Activated CD4-positive, CD25-positive, alpha-beta regulatory T cell treated with anti-CD3 and anti-CD28 coated beads, Interleukin-2, amount 50 U/mL, for 16 hours (primary cell): ENCODE measurements around the gene MSMO1.
A peak's percentile ranks its signal among the peaks of the same experiment; 100 is the strongest.
"Not testable (repeated sequence)": the region's sequence is repeated elsewhere in the genome, so short reads cannot be mapped to it uniquely, and the experiment has no call there.

ENCODE experiments used
- DNase-seq: peaks from one replicate; pipeline ENCODE4 v3.0.0-alpha.2; 2020; ENCODE audit warnings: low read depth, low spot score

The MSMO1 gene

DNA sequence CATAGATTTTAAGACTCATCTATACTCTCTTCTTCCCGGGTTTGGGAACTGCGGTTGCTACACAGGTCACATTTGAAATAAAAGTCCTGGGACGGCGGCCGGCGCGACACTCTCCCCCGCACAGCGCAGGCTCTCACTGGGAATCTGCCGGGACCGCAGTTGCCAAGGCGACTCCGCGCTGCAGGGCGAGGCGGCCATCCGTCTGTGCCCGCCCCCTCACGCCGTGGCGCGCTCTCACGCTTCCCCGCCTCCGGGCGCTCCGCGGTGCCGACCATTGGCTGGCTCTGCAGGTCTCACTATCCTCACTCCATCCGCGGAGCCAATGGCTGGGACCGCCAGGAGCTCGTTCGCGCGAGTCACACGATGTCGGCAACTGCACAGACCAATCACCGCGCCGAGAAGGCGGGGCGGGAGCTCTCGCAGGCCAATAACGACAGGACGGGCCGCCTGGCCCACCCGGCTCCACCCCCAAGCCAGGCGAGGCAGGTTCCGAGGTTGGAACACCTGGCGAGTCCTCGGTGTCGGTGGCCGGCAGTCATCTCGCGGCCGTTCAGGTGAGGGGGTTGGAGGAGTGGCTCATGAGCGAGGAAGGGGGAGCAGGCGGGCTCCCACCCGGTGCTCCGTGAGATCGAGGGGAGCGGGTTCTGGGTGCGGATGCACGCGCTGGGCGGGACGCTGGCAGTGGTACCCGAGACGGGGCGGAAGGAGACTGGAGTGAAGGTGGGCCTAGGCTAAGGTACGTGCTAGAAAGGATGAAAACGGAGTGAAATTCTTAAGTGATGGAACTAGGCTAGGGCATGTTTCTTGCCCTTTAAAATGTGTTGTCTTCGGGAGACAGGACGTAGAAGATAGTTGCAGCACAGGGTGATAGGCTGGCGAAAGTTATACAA, at the start of gene MSMO1:
TSS of gene MSMO1 (plus strand) at position 459 of the 890 bp plus-strand sequence. CDS start 5,702 bp downstream, outside the sequence.
- peak; percentile 98 for DNase-seq

DNA sequence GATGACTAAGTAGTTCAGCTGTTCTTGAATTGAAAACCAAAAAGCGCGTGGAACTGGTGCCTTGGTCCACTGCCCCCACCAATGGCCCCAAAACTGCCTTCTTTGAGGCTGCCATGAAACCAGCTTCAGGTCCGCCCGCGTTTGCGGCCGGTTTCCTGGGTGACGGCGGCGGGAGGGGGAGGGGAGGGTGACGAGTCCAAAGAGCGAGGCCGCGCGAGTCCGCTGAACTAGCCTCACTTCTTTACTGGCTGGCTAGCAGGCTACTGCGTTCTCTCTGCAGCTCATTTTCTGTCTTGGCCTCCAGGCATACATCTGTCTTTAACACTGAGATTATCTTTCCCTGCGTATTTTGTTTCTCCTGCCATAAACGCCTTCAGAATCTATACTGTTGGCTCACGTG, 47.9 kb upstream of the MSMO1 start:
- DNase-seq, result not testable (repeated sequence)

DNA sequence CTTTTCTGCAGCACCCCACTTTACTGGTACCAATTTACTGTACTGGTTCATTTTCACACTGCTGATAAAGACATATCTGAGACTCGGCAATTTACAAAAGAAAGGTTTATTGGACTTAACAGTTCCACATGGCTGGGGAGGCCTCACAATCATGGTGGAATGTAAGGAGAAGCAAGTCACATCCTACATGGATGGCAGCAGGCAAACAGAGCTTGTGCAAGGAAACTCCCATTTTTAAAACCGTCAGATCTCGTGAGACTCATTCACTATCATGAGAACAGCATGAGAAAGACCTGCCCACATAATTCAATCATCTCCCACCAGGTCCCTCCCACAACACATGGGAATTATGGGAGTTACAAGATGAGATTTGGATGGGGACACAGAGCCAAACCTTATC, 42.8 kb upstream of the MSMO1 start:
- DNase-seq, result not testable (repeated sequence)

DNA sequence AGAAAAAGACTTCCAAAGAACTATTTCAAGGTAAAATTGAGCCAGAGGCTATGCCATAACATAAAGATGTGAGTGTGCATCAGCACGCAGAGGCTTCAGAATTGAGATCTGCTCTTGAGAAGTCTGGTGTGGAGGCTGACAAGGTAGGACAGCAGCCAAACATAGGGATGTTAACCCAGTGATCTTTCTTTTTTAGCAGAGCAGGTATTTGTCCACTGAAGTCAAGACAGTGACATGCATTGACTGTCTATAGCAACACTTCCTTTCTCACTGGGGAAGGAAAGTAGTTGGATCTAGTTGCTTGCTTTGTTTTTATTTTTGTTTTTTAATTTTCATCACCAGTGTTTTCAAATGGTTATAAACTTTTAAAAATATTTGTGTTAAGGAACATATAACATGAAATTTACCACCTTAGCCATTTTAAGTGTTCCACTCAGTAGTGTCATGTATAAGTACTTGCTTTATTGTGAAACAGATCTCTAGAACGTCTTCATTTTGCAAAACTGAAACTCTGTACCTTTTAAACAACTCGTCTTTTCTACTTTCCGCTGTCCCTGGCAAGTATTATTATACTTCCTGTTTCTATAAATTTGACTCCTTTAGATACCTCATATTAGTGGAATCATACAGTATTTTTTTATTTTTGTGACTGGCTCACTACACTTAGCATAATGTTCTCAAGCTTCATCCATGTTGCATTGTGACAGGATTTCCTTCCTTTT, 40.7 kb upstream of the MSMO1 start:
- DNase-seq, result not testable (repeated sequence)

DNA sequence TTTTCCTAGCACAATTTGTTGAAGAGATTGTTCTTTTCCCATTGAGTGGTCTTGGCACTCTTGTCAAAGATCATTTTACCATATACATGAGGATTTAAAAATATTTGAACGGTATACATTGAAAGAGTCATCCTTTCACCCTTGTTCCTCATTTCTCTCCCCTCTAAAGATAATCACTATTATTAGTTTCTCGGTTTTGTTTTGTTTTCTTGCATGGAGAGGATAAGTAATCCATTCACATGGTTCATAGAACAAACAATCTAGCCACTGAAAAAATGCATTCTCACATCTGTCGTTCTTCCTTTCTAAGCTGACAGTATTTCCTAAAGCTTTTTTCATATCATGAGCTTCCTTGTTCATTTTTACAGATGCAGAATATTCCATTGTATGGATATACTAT, 39.2 kb upstream of the MSMO1 start:
- DNase-seq, result no peak

DNA sequence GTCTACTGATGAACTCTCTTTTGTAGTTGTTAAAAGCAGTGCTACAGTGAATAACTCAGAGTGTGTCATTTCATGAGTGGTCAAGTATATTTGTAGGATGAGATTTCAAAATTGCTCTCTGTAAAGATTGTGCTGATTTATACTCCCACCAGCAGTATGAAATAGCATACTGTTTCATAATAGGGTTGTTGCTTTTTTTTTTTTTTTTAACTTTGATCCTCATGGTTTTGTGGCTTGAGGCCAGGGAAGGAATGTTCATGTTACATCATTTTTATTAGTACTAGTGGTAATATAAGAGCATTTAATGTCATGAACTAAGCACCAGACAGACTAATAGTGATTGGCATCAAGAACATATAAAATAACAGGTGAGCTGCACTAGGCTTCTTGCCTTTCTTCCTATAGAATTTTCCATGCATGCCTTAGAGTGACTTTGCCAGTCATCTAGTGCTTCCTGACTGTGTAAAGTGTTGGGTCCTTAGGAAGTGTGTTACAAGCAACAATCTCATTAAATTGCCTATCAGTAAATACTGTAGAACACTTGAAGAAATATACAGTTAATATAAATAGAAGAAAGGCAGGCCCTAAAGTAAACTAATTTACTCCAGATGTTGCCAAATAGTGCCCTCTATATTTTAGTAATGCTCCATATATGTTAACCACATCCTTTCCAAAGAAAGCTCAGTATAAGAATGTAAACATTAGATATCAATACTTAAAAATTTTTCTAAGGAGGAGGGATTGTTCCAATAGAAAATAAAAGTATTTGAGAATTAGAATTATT, 38.6 kb upstream of the MSMO1 start:
- no peak for DNase-seq

DNA sequence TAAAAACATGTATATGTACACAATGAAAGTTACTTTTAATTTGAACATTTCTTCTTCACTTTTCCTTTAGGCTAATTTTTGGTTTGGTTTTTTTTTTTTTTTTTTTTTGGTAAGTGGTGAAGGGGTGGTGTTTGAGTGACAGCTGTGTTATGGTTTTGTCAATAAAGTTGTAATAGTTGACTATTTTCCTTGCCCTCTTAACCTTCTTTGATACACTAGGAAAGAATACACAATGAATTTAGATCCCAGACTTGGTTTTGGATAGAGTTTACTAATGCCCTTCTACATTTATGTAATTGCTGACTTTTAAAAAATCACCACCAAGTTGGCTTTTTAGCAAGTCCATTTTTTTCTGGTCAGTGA, 38.1 kb upstream of the MSMO1 start:
- no peak for DNase-seq

DNA sequence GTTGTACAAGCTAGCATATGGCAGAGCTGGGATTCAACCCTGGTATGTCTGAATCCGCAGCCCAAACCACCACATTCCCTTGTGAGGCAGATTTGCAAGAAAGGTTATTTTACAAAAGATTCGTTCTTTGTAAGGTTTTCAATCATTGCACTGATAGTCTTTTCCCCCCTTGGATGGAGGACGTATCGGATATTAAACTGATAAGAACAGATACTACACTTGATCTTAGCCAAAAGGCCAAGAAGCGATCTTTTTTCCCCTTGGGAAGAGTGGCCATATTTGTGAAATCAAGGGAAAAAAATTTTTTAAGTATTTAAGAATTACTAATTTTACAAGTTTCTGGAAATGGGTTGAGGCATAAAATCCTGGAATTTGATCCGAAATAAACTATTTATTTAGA, 34.4 kb upstream of the MSMO1 start:
- DNase-seq, result no peak

DNA sequence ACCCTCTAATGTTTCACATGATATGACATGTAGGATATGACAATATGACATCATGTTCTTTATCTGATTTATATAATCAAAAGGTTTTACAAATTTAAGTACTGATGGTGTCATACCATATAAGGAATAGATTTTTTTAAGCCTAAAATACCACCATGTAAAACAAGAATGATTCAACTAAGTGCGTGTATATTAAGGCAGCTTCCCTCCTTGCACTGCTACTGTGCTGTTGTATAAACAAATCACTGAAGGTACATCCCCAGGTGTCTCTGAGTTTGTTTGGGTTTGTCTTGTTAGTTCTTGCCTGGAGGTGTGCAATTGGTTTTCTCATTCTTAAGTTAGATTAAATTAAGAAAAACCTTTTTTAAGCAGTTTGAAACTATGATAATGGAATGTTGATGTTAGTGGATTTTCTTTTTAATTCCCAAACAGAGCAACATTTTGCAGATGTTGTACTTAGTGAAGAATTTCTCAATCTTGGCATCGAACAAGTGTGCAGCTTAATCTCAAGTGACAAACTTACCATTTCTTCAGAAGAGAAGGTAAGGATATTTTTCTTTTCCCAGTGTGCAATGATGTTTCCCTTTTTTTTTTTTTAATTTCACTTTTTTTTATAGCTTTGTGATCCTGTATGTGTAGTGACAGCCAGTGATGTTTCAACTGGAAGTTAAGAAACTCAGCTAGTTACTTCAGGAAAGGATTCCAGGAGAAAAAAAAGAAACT, 33.4 kb upstream of the MSMO1 start:
- DNase-seq, result no peak

DNA sequence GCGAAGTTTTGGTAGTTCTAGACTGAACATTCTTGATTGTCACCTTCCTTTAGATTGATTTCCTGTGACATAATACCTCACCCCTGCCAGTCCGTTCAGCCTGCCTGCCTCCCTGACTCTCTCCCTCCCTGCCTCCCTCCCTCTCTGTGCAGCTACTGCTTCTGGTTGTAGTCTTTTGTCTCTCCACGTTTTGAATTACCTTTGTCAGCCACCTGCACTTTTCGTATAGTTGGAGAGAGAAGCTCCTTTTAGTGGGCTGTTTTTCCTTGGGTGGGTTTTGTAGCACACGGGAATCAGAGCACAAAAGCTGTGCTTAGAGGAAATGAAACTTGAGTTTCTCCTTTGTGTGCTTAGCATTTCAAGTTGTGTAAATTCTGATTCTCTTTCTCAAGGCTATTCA, 32.6 kb upstream of the MSMO1 start:
- no peak for DNase-seq

DNA sequence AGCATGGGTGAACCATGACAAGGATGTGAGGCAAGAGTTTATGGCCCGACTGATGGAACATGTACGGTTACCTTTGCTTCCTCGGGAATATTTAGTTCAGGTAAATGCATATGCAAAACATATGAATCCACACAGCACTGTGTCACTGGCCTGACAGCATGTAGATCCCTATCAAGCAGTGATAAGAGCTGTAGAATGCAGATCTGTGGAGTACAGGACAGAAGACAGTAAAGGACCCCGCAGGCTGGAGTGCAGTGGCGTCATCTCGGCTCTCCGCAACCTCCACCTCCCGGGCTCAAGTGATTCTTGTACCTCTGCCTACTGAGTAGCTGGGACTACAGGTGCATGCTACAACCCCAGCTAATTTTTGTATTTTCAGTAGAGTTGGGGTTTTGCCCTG, 29.8 kb upstream of the MSMO1 start:
- DNase-seq, result no peak

DNA sequence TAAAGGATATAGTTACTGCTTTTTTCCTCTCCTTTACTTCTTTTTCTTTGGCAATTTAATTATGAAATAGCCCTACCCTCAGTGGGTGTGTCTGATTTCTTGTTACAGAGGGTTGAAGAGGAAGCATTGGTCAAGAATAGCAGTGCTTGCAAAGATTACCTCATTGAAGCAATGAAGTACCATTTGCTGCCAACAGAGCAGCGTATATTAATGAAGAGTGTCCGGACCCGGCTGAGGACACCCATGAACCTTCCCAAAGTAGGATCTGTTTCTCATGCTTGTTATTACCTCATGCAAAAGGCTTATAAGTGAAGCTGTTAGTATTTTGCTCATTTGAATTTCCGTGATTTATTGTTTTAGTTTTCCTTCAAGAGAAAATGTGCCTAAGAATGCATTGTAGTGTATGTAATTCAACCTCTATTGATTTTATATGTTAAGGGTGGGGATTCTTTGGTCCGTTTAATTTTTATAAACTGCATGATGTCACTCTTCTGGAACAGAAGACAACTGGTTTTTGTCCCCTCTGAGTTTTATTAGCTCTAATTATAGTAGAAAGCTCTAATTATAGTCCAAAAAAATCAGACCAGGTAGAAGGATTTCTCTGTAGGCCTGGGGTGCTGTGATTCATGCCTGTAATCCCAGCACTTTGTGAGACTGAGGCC, 27.9 kb upstream of the MSMO1 start:
- no peak for DNase-seq

DNA sequence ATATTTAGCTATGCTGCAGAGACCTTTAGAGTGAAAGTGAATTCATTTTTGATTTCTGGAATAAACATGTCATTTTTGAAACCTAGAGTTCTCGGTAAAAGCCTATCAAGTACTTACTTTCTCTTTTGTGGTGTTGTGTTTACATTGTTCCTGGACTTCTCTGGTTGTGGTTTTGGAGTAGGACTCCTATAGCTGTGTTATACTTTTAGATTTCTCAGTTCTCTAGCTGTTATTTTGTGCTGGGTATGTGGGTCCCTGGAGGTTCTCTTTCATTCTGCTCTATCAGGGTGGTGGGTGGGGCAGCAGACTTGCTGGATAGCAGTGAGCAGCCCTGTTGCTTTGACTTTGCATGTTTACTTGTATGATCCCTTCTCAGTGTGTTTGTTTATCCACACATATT, 25.6 kb upstream of the MSMO1 start:
- DNase-seq, result no peak

DNA sequence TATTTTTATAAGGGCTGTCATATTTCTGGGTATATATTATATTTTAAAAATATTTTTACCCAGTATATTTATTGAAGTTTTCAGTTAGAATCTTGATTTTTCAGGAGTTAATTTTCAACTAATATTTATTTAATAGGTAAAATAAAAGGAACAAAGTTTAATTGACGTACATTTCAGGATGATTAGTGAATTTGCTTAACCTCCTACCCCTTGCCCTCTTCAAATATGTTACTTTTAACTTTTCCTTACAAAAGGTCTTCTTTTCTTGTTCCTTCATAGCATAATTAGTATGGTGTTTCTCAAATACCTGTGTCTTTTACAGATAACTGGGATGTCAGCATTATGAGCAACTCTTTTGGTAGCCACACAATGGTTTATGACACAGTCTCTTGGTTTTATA, 24.8 kb upstream of the MSMO1 start:
- no peak for DNase-seq

DNA sequence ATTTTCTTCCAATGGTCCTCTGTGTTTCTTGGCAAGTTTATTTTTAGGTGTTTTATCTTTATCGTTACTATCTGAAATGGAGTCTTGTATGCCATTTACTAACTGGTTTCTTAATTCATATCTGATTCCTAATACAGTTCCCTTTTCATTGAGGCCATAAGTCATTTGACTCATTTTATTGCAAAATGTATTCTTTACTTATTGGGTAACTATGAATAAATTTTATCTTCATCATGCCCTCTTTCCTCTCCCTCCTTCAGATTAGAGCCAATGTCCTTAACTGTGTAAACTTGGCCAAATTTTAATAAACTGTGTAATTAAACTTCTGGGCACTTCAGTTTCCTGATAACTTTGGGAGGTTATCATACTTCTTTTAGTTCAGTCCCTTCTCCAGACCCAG, 19.3 kb upstream of the MSMO1 start:
- DNase-seq, result no peak

DNA sequence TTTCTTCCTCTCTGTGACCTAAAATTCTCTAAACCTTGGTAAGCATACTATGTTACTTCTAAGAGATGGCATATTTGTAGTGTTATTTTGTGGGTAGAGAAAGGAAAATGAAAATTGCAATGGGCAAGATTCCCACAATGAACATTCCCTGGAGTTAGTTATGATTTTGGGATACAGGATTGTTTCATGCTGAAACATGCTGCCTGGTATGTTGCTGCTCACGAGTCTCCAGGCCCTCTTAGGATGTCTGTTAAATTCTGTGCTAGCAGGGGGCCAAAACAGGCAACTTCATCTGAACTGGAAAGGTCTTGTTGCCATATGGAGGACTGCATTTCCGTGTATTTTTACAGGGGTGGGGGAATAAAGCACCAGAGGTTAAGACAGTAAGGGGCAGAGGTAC, 18.9 kb upstream of the MSMO1 start:
- no peak for DNase-seq

DNA sequence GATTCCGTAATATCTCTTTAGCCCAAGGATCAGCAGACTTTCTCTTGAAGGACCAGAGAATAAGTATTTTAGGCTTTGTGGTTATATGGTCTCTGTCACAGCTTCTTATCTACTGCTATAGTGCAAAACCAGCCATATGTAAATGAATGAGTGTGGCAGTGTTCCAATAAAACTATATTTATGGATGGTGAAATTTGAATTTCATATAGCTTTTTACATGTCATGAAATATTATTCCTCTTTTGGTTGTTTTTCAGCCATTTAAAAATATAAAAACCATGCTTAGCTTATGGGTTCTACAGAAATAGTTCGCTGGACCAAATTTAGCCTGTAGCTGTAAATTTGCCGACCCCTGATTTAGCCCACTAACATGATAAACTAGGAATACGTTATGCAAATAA, 18.0 kb upstream of the MSMO1 start:
- DNase-seq, result no peak

DNA sequence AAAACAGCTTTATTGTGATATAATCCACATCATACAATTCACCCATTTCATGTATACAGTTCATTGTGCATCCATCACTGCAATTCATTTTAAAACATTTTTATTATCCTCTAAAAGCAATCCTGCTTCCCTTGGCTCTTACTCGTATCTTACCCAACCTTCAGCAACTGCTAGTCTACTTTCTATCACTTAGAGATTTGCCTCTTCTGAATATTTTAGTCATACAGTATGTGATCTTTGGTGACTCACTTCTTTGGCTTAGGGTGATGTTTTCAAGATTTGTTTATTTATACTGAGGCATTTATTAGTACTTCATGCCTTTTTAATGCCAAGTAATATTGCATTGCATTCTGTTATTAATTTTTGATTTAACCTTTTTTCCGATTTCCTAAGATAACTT, 15.0 kb upstream of the MSMO1 start:
- DNase-seq, result no peak

DNA sequence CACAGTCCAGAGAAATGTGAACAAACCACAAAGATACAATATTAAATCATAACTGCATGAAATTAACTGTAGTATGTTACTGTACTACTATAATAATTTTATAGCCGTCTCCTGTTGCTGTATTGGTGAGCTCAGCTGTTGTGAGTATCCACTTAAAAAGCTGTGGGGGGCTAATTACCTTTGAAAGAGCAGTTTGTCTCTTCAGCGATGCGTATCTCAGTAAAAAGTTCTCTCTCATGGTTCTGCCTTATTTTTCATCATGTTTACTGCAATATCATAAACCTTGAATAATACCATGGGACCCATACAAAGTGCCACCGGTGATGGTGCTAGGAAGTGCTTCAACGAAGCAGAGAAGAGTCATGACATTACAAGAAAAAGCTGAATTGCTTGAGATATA, 8.4 kb upstream of the MSMO1 start:
- no peak for DNase-seq

DNA sequence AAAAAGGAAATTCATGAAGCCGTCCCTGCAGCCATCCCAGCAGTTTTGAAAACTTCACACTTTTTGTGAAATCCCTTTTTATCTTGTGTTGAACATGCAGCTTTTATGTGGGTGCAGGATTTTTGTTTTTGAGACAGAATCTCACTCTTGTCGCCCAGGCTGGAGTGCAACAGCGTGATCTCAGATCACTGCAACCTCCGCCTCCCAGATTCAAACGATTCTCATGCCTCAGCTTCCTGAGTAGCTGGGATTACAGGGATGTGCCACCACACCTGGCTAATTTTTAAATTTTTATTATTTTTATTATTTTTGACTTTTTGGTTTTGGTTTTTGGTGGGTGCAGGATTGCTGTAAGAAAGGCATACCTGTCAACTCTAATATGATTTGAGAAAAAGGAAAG, 8.0 kb upstream of the MSMO1 start:
- DNase-seq, result no peak

DNA sequence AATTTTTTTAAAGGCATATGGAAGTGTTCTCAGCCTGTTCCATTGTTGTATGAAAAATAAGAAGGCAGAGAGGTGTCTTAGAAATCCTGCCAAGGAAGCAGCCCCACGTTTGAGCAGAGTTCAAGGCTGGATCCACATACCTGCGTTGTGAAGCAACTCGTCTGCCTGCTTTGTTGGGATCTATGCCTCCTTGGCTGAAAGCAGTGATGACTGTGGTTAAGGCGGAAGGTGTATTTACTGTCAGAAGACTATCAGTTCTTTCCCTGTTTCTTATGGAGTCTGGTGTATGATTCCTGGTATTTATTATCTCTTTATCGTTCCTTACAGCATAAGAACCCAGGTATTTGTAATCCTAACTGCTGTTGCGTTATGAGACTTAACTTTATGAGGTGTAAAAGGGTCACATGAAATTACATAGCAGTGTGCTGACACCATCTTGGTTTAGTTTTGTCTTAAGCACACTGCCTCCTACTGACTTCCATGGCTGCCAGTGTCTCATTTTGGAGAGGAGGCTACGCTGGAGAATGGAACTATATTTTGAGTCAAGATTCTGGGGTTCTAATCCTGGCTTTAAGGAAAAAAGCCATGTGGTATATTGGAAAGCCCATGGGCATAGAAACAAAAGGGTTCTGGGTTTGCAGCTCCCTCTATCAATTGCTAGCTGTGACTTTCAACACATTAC, 3.1 kb upstream of the MSMO1 start:
- no peak for DNase-seq
